Choroid plexus epithelial cell (primary cell): ENCODE results near the gene MGA.

ENCODE experiments used
- DNase-seq: peaks from one replicate; pipeline ENCODE4 v3.0.0-alpha.2; 2010; ENCODE audit warnings: low read depth
- H3K4me3 ChIP-seq: 2 replicates; pipeline ENCODE4 v1.5.1; 2011; ENCODE audit warnings: low read depth, mild to moderate bottlenecking, control low read depth, low read length, moderate library complexity
- TF ChIP-seq, protein P1 (sequence below): conservative IDR thresholded peaks from 2 replicates; pipeline ENCODE4 v1.5.1; 2011; ENCODE audit warnings: low read depth, mild to moderate bottlenecking, control low read depth, inconsistent platforms, low read length, moderate library complexity

The MGA gene

DNA sequence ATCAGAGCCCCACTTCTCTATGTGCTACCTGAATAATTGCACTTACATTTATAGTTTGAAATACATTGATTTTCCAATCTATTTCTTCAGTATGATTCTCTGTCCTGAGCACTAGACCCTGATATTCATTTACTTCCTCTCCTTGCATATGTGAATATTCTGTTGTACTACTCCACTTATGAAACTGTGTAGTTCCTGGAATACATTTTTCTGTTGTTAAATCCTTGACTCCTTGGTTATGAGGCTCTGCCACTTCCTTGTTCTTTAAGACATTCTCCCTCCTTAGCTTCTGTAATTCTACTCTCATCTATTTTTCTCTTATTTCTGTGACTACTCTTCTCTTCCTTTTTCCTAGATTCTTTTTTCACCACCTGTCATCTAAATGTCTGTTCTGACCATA, 12.9 kb upstream of the MGA start:
- TF ChIP-seq, protein P1, sequence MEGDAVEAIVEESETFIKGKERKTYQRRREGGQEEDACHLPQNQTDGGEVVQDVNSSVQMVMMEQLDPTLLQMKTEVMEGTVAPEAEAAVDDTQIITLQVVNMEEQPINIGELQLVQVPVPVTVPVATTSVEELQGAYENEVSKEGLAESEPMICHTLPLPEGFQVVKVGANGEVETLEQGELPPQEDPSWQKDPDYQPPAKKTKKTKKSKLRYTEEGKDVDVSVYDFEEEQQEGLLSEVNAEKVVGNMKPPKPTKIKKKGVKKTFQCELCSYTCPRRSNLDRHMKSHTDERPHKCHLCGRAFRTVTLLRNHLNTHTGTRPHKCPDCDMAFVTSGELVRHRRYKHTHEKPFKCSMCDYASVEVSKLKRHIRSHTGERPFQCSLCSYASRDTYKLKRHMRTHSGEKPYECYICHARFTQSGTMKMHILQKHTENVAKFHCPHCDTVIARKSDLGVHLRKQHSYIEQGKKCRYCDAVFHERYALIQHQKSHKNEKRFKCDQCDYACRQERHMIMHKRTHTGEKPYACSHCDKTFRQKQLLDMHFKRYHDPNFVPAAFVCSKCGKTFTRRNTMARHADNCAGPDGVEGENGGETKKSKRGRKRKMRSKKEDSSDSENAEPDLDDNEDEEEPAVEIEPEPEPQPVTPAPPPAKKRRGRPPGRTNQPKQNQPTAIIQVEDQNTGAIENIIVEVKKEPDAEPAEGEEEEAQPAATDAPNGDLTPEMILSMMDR = no peak
- no peak overlapping the region for H3K4me3 ChIP-seq
- peak; percentile 14 for DNase-seq

DNA sequence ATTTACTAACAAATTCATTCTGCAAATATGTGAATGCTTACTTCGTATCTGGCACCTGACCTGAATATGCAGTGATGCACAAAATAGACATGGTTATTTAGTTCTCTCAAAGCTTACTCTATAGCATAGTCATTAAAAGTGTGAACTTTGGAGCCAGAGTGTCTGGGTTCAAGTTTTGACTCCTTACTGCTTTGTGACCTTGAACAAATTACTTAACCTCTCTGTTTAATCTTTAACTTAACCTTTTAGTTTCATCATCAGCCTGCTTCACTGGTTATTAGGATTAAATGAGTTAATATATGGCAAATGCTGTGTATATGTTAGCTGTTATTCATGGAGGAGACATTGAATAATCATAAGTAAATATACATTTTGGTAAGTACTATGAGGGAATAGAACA, 12.1 kb upstream of the MGA start:
- TF ChIP-seq, protein P1 = no peak
- H3K4me3 ChIP-seq = no peak overlapping the region

DNA sequence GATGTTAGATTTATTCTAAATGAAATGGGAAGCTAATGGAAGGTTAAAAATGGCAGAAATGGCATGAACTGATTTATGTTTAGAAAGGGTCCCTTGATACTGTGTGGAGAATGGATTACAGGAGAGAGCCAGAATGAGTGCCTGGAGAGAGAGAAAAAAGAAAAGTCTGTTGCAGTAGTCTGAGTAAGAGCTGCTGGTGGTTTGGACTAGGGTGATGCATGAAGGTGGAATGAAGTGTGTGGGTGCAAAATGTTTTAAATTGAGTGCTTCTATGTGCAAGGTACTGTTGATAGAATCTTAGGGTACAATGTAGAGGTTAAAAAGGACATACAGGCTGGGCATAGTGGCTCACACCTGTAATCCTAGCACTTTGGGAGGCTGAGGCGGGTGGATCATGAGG, 11.4 kb upstream of the MGA start:
- TF ChIP-seq, protein P1 = no peak
- DNase-seq = peak; percentile 61
- no peak overlapping the region for H3K4me3 ChIP-seq

More for the DNA sequence above, 12.1 kb upstream of the MGA start:
- no peak for DNase-seq

DNA sequence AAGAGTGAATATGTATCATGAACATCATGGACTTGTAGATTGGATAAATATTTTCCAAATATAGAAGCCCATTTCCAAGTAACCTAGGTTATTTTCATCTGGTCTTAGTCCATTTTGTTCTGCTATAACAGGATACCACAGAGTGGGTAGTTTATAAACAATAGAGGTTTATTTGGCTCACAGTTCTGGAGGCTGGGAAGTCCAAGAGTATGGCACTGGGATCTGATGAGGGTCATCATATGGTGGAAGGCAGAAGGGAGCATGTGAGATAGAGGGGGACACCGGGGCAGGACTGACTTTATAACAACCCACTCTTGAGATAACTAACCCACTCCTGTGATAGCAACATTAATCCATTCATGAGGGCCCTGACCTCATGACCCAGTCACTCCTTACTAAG, 9.4 kb upstream of the MGA start:
- no peak for DNase-seq
- TF ChIP-seq, protein P1 = no peak
- no peak overlapping the region for H3K4me3 ChIP-seq

DNA sequence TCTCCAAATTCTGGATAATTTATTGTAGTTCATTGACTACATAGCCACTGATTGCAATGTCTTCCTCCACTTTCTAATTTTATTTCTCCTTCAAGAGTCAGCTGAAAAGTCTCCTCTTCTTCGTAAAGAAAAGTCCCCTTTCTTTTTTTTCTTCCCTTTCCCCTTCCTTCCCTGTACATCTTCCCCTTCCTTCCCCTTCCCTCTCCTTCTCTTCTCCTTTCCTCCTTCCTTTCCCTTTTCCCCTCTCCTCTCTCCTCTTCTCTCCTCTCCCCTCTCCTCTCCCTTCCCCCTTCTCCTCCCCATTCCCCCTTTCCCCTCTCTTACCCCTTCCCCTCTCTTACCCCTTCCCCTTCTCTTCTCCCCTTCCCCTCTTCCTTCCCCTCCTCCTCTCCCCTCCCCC, 8.8 kb upstream of the MGA start:
- H3K4me3 ChIP-seq = no peak overlapping the region
- TF ChIP-seq, protein P1 = no peak
- DNase-seq = no peak

DNA sequence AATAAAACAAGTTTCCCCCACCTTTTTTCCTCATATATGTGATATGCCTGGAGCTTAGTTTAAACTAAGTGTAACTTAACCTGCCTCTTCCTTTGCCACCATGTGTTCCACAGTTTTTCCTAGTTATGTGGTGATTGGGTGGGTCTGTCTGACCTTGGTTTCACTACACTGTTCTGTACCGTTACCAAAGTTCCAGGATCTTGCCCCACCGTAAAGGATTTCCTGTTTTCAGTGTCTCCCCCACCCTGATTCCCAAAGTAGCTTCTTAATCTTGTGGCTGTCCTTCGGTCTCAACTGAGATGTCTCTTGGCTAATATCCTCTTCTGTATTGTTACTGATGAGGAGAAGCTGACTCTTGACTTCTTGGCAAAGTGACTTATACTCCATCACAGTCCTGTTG, 6.4 kb upstream of the MGA start:
- DNase-seq = no peak
- H3K4me3 ChIP-seq = no peak overlapping the region
- TF ChIP-seq, protein P1 = no peak

DNA sequence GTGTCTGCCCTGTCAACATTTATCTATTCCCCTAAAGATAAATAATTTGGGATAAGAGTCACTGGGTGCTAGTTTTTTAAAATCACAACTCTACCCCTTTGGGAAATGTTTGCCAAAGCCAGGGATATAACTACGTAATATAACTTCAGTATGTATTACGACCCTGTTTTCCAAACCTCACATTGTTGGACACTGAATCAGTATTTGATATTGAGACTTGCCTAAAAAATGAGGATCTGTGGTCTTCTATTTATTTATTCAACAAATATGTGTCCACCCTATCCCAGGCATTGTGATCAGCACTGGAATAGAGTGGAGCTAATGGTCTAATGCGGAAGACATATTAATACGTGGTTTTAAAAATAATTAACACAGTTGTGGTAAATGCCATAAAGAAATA, 4.5 kb upstream of the MGA start:
- H3K4me3 ChIP-seq = no peak overlapping the region
- DNase-seq = peak; percentile 62
- TF ChIP-seq, protein P1 = no peak
